Activated CD4-positive, alpha-beta T cell treated with anti-CD3 and anti-CD28 coated beads for 1 hour (primary cell): ENCODE measurements around the gene CAPN10.
A peak's percentile ranks its signal among the peaks of the same experiment; 100 is the strongest.

Experiments
- DNase-seq: peaks from one replicate; pipeline ENCODE4 v3.0.0-alpha.2; 2020

The CAPN10 gene

DNA sequence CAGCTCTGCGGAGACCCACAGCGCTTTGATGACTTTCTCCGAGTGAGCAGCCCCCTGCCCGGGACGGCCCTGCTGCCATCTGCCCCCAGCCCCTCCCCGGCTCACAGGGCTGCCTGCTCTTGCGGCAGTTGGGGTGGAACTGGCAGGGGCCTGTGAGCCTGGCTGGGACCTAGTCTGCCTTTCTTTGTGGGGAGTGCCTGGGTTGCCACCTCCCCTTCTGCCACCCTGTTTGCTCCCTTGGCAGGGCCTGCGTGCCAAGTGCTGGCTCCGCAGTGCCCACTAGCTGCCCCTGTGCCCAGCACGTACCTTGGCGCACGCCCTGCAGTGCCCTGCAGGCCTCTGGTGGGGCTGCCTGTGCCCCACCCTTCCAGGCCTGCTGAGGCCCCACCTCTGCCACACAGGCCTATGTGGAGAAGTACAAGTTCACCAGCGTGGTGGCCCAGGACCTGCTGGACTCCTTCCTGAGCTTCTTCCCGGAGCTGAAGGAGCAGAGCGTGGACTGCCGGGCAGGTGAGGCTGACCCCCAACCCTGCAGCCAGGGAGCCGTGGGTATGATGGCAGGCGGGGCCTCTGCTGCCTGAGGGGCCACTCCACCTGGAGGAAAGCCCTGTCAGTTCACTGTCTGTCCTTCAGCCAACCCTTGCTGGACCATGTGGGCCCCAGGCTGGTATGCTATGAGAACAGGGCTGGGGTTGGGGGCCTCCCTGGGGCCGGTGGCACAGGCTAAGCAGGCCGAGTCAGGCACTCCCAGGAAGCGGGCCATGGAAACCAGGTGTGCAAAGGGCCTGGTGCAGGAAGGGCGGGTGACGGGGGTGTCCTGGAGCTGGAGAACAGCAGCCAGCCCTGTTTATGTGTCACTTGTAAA is 11.2 kb upstream of the CAPN10 start:
- DNase-seq: no peak

DNA sequence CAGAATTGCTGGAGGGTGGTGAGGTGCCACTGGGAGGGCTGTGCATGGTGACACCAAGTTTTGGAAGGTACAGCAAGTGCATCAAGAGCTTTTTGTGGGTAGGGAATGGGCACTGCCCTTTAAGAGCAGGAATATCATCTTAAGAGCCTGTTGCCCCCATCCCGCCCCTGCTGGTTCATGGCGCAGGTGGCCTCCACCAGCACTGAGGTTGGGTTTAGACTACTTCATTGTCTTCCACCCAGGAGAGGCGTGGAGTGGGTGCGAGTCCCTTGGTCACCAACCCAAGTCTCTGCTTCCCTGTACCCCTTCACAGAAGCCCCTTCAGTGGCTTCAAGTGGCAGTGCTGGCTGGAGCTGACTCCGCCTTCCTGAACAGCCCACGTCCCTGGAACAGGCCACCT is 10.5 kb upstream of the CAPN10 start:
- DNase-seq: no peak

DNA sequence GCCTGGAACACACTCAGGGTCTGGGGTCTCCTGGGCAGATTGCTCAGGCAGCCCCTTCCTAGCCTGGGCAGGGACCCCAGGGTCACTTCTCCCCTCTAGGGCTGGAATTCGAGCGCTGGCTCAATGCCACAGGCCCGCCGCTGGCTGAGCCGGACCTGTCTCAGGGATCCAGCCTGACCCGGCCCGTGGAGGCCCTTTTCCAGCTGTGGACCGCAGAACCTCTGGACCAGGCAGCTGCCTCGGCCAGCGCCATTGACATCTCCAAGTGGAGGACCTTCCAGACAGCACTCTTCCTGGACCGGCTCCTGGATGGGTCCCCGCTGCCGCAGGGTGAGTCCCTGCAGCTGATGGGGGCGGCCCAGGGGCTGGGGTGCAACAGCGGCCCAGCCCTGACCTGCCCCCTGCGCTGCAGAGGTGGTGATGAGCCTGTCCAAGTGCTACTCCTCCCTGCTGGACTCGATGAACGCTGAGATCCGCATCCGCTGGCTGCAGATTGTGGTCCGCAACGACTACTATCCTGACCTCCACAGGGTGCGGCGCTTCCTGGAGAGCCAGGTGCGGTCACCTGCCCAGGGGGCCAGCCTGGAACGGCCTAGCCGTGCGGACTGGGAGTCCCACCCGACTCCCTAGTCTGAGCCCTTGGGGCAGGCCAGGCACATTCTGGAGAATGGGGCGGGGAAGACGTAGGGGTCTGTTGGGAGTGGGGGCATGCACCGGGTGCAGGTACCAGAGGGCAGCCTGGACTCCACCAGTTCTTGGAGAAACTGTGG is 9.9 kb upstream of the CAPN10 start:
- DNase-seq: no peak

DNA sequence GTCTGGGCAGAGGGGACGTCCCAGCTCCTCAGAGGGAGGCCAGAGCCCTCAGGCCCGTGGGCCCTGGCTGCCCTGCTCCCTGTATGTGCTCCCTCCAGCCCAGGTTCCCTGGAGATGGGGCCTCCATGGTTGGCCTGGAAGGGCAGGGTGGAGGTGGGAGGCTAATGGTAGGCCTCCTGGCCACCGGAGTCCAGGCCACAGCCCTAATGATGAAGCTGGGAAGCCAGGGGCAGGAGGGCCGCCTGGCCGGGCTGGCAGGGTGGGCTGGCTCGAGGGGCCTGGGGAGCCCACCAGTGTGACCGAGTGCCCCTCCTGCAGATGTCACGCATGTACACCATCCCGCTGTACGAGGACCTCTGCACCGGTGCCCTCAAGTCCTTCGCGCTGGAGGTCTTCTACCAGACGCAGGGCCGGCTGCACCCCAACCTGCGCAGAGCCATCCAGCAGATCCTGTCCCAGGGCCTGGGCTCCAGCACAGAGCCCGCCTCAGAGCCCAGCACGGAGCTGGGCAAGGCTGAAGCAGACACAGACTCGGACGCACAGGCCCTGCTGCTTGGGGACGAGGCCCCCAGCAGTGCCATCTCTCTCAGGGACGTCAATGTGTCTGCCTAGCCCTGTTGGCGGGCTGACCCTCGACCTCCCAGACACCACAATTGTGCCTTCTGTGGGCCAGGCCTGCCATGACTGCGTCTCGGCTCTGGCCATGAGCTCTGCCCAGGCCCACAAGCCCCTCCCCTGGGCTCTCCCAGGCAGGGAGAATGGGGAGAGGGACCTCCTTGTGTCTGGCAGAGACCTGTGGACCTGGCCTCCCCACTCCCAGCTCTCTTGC is 9.0 kb upstream of the CAPN10 start:
- no peak for DNase-seq

DNA sequence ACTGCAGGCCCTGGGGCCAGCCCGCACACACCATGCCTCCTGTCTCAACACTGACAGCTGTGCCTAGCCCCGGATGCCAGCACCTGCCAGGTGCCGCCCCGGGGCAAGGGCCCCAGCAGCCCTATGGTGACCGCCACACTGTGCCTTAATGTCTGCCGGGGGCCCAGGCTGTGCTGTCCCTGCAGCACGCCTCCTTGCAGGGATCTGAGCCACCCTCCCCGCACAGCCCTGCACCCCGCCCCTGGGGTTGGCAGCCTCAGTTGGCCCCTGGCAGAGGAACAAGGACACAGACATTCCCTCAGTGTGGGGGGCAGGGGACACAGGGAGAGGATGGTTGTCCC is 8.5 kb upstream of the CAPN10 start:
- no peak for DNase-seq

DNA sequence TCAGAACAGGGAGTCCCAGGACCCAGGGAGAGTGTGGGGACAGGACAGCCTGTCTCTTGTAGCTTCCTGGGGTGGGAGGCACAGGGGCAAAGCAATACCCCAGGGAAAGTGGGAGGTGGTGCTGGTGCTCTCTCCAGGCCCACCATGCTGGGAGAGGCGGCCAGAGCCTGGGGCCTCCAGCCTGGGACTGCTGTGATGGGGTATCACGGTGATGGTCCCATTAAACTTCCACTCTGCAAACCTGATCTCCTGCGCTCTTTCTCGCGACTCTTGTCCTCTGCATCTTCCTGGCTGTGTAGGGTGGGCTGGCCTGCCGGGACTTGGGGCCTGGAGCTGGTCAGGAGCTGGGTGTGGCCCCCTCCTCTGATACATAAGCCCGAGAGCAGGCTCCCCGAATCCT is 8.0 kb upstream of the CAPN10 start:
- DNase-seq: no peak

DNA sequence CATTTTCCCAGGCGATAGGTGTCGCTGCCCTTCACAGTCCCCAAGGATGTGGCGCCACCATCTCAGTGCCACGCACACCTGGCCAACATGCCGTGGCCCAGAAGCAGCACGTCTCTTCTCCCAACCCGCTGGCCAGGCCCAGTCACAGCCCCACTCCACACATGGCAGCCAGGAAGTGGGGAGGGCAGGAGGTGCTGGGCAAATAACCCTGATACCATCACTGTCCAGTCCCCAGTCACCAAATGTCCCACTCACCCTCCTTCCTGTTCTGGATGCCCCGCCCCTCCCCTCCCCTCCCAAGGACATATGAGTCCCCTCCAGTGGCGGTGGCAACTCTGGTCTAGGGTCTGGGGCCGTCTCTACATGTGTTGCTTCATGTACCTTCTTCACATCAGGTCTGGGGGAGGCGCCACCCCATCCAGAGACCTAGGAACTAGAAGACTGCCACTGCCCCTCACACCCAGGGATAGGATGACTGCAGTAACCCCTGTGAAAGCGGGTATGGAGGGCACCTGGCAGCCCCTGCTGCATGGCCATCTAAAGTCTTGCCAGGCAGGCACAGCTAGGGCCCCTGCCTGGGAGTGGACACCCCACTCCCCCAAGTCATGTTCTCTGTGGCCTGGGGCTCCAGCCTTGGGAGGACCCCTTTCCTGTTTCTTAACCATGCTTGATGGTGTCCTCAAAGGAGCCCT is 7.3 kb upstream of the CAPN10 start:
- no peak for DNase-seq

DNA sequence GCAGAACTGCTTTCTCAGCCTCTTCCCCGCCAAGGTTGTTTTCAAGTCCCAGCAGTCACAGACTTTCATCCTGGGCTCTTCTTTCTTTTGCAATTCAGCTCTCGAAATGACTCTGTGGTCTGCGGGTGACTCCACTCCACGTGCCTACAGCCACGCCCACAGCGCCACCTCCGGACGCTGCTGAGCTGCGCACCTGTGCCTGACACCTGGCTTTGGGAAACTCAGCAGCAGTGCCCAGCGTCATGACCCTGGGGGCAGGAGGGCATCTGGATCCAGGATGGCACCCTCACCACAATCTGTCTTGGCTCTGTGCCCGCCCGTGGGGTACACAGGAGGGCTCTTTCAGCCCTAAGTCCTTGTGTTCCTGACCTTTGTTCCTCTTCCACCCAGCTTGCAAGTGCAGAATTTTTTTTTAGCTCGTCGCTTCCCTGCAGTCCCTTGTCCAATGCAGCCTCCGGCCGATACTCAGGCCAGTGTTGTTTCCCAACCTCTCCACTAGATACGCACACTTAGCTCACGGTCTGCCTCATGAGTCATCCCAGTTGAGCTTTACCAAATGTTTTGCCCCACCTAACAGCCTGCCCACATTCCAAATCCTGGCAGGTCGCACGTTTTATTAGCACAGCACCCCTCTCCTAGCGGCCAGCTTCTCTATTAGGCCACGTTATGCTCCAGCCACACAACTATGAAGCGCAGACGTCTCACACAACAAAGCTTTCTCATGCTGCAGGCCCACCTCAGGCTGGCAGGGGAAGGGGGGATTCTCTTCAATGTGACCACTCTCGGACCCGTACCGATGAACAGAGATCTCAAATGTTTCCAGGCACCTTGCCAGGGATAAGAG is 6.5 kb upstream of the CAPN10 start:
- DNase-seq: peak; percentile 65

DNA sequence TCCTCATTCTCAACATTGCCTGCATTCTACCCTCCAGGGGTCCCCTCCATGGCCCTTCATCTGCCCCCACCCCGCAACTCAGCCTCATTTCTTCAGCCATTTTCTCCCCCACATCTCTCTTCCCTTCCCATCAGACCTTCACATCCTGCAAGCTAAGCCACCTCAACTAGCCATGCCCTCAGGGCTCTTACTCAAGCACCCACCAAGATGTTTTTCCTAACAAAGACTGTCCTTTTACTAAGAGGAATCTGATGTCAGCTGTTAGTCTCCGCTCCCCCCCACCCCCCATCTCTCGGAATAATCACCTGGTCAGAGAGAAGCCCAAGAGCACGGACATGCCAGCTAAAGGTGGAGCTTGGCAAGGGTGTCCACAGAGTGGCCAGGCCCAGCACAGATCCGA is 4.7 kb upstream of the CAPN10 start:
- DNase-seq: no peak

DNA sequence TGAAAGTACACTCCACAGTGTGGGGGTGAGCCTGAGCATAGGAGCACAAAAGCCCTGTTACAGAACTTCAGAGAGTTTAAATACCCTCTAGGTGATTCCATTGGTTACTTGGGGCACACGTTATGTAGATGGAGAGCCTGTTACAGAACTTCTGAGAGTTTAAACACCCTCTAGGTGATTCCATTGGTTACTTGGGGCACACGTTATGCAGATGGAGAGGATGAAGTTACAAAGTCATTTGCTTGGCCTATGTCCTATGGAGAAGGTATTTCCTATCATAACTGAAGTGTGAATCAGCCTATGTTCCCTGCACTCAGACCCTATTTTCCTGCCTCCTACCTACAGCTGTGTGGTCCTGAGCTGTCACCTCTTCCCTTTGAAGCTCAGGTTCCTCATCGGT is 3.8 kb upstream of the CAPN10 start:
- DNase-seq: no peak

DNA sequence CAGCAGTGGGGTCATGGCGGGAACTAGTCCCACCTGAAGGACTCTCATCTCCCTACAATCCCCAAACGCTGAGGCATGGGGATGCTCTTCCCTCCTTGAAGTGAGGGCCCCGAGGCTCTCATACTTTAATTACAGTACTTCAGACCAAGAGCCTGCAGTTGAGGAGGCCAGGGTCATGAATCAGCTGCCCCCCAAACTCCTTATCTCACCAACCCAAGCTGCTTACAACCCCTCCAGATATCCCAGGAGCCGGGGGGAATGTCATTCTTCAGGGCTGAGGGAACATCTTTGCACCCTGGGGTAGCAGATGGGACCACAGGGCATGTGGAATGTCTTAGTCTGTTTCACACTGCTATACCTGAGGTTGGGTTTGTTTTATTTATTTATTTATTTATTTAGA is 2.8 kb upstream of the CAPN10 start:
- no peak for DNase-seq

DNA sequence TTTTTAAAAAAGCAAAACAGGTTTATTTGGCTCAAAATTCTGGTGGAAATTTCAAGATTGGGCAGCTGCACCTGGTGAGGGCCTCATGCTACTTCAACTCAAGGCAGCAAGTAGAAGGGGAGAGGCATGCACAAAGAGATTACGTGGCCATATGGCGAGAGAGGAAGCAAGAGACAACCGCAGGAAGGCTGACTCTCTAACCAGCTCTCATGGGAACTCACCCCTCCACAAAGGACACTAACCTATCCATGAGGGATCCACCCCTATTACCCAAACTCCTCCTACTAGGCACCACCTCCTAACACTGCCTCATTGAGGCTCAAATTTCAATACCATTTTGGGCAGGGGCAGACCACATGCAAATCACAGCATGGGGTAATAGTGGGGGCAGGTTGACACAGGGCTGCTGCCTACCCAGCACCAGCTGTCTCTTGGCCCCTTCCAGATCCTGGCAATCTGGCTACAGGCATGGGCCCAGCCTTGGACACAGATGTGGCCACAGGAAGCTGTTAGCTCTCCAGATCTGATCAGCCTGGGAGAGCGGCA is 2.0 kb upstream of the CAPN10 start:
- no peak for DNase-seq

DNA sequence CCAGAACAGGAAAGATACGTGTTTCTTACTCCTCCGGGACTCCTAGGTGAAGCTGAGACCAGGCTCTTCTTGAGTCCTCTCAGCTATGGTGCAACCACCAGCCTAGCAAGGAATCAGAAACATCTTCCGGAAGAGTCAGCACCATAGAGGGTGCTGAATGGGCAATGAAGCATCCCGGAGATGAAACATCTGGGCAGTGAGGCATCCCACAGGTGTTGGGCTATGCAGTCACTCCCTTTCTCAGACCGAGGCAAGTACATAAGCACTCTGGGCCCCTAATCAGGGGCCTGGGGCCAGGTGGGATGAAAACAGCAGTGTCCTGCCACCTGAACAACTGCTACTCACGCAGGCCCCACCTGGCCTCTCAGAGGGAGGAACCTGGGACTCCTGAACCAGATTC is 1.4 kb upstream of the CAPN10 start:
- no peak for DNase-seq

DNA sequence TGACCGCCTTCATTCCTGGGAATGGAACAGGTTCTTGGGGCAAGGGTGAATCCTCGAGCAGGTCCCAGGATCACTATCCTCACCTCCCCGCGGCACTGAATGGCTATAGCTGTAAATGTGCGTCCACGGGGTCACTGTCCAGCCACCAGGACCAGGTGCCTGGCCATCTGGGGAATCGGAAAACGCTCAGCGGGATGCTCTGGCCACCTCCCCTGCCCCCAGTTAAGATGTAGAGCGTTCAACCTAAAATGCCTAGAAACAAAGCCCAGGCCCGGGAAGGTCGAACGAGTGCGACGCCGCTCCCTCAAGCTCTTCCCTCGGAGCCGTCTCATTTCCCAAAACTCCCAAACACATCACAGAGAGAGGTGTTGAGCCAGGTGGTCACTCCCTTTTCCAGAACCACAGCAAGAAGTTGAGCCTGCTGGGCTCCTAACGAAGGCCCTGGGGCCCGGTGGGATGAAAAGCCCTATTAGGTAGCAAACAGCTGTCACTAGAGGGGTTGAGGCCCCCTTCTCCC is 795 bp upstream of the CAPN10 start:
- DNase-seq: no peak

DNA sequence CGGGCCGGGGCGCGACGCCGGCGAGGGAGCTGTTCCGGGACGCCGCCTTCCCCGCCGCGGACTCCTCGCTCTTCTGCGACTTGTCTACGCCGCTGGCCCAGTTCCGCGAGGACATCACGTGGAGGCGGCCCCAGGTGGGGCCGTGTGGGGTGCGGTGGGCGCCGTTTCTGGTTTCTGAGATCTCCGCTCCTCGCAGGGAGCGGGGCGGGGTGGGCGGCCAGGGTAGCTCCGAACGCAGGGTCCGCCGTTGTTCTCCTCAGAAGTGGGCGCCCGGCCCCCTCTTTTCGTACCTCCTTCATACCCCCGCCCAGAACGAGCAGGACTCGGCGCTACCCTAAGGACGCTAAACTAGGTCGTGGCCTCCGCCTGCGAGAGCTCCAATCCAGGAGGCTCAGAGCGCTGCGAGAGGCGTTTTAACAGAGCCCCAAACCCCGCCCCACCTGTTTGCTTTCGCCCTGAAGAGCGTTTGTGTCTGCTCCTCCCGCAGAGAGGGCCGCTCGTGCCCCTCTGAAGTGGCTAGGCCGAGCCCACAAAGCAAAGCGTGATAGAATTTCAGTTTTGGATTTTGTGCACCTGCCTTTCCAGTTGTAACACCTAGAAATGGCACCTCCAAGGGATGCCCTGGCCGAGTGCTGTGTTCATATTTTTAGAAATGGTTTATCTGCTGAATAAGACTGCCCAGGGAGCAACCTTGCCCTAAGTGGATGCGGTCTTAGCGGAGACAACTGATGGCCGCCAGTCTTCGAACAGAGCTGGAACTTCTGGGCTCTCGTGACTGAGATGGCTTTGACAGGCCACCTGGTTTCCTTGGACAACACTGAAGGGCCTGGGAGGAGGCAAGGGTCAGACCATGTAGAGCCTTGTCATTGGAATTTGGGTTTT is 626 bp downstream of the CAPN10 start:
- DNase-seq: peak; percentile 34

DNA sequence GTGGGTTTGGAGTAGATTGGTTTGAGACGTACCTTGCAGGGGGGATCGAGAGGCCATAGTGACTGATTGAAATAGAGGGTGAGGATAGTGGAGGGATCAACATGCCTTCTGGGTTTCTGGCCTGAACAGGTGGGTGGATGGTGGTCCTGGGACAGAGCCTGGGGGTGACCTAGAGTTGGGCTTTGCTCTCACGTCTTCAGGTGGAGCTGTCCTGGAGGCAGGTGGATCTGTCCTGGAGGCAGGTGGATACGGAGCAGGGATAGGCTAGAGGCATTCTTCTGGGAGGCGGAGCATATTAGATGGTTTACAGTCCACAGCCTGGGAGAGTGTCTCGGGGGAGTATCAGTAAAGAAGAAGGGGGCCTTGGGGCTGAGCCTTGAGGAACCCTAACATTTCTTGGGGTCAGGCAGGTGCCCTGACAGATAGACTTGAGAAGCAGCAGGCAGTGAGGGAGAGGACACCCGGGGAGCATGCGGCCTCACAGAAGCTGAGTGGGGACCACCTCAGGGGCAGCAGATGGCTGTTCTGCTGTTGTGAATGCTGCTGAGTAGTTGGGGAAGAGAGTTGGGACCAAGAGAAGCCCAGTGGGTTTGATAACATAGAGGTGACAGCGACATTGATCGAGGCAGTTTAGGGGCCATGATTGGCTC is 1.6 kb downstream of the CAPN10 start:
- no peak for DNase-seq

DNA sequence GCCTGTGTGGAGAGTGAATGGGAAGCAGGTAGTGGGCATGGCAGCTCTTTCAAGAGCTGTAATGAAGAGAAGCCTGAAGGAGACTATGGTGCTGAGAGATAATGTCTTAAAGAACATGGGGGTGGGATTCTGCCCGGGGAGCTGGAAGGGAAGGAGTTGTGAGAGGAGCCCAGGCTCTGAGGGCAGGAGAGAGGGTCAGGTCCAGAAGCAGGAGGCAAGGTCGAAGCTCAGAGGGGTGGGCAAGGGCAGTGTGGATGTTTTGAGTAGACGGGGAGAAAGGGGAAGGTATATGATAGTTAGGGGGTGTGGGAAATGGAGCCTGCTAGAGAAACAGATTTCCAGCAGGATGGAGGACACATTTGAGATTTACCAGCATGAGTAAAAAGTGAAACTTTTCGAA is 2.1 kb downstream of the CAPN10 start:
- no peak for DNase-seq

DNA sequence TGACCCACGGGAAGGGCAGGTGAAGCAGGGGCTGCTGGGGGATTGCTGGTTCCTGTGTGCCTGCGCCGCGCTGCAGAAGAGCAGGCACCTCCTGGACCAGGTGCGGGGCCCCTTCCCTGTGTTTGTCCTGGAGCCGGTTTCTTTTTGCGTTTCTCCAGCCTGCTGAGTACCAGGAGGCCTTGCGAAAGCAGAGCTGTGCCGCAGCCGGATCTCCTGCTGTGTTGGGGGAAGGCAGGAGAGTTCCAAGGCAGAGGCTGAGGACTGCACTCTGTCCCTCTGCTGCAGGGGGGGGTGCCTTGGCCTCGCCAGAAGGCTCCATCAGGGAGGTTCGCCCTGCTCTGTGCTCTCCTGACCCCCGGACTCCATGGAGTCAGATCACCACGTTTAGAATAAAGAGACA is 2.8 kb downstream of the CAPN10 start:
- no peak for DNase-seq

DNA sequence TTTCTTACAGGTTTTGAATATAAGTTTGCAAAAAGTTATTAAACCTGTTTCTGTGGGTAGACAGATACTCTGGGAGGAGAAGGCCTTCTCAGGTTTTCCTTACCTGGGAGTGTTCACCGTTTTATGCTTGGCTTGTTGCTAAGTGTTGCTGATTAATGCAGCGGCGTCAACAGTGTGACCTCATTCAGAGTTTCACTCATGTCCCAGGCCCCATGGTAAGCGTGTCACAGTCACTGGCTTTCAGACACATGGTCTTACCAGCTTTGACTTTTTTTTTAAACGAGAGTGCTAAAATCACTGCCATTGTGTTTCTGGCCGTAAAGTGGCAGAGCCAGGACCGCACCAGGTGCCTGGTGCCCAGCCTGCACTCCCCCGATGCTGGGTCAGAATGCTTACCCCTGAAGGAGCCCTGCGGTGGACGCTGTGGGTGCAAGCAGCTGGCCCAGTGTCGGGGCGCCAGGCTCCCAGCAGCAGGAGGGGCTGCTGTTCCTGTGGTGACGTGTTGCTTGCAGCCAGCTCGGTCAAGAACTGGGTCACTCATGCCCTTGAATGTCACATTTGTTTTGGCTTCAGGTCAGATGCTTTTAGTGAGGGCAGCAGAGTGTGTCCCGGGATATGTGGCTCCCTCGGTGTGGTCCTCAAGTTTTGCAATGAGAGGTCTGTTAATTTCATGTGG is 3.5 kb downstream of the CAPN10 start:
- DNase-seq: no peak
